LNCAP (cell line): ENCODE measurements around the gene PSD2.
A peak's percentile ranks its signal among the peaks of the same experiment; 100 is the strongest.

Source experiments
- TF ChIP-seq, protein P1 (sequence below): fragments of 450-650 bp; IDR thresholded peaks from 2 replicates; pipeline ENCODE4 v1.5.1; 2017; ENCODE audit warnings: mild to moderate bottlenecking

The PSD2 gene

DNA sequence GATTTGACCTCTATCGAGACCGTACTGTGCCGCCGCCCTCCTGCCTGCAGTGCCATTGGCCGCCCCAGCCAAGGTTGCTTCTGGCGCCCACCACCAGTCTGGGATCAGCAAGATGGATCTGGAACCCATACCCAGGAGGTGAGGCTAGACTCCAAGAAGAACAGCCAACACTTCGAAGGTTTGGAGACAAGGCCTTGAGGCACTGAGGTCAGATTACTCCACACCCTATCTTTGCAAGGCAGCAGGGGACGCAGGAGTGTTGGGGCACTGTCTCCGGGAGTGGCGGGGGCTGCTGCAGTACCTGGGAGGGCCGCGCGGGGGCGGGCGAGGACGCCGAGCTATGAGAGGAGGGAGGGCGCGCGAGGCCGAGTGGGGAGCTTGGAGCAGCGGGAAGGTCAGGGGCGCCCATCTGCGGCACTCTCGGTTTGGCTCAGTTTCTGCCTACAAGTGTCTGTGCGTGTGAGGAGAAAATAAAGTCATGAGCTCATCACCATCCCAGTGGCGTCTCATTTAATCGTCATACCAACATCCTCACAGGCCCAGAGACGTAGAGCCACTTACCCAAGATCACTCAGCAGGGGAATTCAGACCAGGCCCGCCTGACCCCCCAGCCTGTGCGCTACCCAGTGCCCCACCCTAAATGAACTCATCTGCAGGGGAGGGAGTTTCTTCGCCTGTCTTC lies 20.5 kb upstream of the PSD2 start:
- TF ChIP-seq, protein P1, sequence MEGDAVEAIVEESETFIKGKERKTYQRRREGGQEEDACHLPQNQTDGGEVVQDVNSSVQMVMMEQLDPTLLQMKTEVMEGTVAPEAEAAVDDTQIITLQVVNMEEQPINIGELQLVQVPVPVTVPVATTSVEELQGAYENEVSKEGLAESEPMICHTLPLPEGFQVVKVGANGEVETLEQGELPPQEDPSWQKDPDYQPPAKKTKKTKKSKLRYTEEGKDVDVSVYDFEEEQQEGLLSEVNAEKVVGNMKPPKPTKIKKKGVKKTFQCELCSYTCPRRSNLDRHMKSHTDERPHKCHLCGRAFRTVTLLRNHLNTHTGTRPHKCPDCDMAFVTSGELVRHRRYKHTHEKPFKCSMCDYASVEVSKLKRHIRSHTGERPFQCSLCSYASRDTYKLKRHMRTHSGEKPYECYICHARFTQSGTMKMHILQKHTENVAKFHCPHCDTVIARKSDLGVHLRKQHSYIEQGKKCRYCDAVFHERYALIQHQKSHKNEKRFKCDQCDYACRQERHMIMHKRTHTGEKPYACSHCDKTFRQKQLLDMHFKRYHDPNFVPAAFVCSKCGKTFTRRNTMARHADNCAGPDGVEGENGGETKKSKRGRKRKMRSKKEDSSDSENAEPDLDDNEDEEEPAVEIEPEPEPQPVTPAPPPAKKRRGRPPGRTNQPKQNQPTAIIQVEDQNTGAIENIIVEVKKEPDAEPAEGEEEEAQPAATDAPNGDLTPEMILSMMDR: peak; percentile 93

DNA sequence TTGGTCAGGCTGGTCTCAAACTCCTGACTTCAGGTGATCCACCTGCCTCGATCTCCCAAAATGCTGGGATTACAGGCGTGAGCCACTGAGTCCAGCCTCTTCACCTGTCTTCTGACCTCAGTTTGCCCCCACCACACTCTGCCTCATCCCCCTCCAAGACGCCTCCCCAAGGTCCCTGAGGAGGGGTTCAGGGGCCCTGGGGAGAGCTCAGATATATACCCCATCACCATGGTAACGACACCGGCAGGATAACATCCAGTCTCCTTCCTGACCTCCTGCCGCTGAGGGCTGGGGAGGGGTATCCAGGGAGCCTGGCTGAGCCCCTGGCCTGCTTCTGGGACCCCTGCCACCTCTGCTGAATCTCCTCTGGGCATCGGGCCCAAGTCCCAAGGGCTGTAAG lies 19.7 kb upstream of the PSD2 start:
- TF ChIP-seq, protein P1: no peak

DNA sequence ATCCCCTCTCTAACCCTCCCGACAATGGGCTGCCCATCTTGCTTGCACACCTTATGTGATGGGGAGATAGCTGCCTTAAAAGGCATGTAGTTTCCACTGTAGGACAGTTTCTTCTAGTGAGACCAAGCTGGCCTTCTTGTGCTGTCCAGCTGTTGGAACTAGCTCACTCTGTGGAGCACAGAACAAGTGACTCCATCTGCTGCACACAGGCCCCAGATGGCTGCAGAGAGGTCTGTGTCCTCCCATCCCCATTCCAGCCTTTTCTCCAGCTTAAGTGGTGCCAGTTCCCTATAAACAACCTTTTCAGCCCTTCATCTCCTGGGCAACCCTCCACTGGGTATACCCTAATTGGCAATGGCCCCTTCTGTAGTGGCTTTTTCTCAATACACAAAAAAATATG lies 18.7 kb upstream of the PSD2 start:
- TF ChIP-seq, protein P1: no peak

DNA sequence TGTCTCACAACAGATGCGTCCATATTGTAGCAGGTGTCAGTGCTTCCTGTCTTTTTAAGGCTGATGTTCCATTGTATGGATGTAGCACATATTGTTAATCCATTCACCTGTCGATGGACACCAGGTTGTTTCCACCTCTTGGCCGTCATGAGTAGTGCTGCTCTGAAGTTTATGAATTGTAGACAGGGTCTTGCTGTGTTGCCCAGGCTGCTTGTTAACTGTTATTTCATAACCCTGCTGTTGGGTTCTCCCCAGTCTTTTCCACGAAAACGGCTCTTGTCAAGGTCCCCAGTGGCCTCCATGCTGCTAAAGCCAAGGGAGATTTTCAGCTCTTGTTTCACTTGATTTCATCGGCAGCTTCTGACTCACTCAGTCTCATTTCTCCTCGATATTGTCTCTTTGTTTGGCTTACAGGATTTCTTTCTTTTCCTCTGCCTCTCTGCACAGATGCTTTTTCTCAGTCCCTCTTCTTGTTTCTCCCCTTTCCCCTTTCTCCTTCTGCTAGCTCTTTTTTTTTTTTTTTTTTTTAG lies 12.1 kb upstream of the PSD2 start:
- TF ChIP-seq, protein P1: no peak

DNA sequence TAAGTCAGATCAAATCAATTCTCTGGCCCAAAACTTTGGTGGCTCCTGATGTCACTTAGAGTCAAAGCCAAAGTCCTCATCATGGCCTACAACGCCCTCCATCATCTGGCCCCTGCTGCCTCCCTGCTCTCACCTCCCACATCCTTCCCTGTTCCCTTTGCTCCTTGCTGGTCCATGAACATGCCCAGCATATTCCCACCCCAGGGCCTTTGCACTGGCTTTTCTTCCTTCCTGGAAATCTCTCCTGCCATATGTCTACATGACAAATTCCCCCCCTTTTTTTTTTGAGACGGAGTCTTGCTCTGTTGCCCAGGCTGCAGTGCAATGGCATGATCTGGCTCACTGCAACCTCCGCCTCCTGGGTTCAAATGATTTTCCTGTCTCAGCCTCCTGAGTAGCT lies 11.1 kb upstream of the PSD2 start:
- TF ChIP-seq, protein P1: no peak

DNA sequence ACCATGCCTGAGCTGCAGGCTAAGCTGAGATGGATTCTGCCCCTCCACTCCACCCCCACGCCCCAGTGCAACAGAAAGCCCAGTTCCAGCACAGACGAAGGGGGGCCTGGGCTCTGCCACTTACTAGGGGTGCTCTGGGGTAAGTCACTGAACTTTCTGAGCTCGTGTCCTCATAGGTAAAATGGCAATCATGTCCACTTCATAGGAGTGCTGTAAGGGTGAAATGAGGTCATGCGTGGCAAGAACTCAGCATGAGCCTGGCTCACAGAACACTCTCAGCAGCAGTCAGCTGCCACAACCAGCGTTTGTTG lies 8.4 kb upstream of the PSD2 start:
- TF ChIP-seq, protein P1: no peak

DNA sequence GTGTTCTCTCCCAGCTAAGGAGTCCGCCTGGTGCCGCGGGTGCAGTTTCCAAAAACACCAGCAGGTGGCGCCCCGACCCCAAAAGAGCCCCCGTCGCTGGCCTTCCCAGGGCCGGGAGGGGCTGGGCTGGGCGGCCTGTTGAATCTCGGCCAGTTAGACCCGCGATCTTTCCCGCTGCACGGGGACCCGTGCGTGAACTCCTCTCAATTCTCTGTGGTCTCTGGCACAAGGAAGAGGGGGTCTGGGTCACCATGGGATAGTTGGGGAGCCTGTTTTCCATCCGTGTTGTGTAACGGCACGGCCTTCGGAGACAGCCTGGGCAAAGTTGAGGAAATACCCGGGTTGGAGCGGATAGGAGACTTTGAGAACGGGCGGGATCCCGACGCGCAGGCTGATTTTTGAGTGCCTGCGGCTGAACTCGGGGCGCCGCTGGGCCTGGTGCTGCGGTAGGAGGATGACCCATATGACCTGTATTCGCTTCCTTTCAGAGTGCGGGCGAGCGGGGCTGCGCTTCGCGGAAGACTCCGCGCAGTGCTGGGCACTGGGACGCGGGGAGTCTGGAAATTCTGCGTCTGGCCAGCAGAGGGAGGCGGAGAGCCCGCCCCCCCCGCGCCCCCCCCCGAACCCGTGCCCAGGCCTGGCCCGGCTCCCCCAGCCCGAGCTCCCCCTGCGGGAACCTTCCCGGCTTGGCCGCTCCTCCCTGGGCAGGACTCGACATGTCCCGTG lies 7.9 kb upstream of the PSD2 start:
- TF ChIP-seq, protein P1: peak; percentile 89
